Heart right ventricle (tissue), 16 donors: ENCODE results near the gene USP44. TPM values are rescaled to one million over a fixed set of nuclear protein-coding genes. Genes with fewer than 3 reads are reported as not detected.

Experiments used
- ATAC-seq, 8 donors: fragments of 200-7000 bp; cut with Tn5 transposase; one replicate each; pipeline ENCODE4 v1.9.1; 2020; ENCODE audit warnings: mild to moderate bottlenecking in 8 of 8, moderate library complexity in 8 of 8, moderate number of reproducible peaks in 1 of 8
- DNase-seq, 2 donors: peaks; one replicate each; pipeline ENCODE4 v3.0.0-alpha.2; 2020
- H3K27ac ChIP-seq, 10 donors: fragments of 200-600 bp; sonication (generic) in 2 of 10; one replicate each; pipeline versions ENCODE4 v1.5.0 to v1.8.0; 2020 to 2022; ENCODE audit warnings: mild to moderate bottlenecking in 3 of 10
- H3K27me3 ChIP-seq, 7 donors: fragments of 200-600 bp; one replicate each; pipeline ENCODE4 v1.8.0; 2021 to 2022; ENCODE audit warnings: mild to moderate bottlenecking in 2 of 7
- H3K36me3 ChIP-seq, 9 donors: fragments of 200-600 bp; sonication (generic) in 1 of 9; one replicate each; pipeline versions ENCODE4 v1.5.0 to v1.8.0; 2020 to 2022; ENCODE audit warnings: mild to moderate bottlenecking in 2 of 9
- H3K4me1 ChIP-seq, 9 donors: fragments of 200-600 bp; sonication (generic) in 1 of 9; one replicate each; pipeline versions ENCODE4 v1.5.0 to v1.8.0; 2020 to 2022; ENCODE audit warnings: mild to moderate bottlenecking in 4 of 9
- H3K4me3 ChIP-seq, 10 donors: fragments of 200-600 bp; sonication (generic) in 2 of 10; one replicate each; pipeline versions ENCODE4 v1.5.0 to v1.8.0; 2020 to 2022; ENCODE audit warnings: mild to moderate bottlenecking in 7 of 10, moderate library complexity in 2 of 10
- H3K9me3 ChIP-seq, 11 donors: fragments of 200-600 bp in 10 of 11; sonication (generic) in 2 of 11; one replicate each; pipeline versions ENCODE4 v1.5.0 to v1.8.0; 2013 to 2022; ENCODE audit warnings: mild to moderate bottlenecking in 2 of 11, control low read depth in 1 of 11, moderate library complexity in 1 of 11
- WGBS, 2 donors: extraction: QIAGEN DNeasy Blood & Tissue Kit; methylation state at CpG; one replicate each; pipeline ENCODE4 v1.1.7; 2013; ENCODE audit warnings: inconsistent platforms in 1 of 2; 5-methylcytosine and 5-hydroxymethylcytosine counted together
- intact Hi-C, 10 donors: fragments of 100-400 bp; cut with DNase I; formaldehyde crosslinking; loops; one replicate each; pipeline versions ENCODE4 v1.11.1 to v1.14.2; 2022
- polyA plus RNA-seq, 2 donors: library from polyadenylated mRNA; stranded (reverse); fragments of 200-250 nt; gene quantifications; one replicate each; pipeline ENCODE4 v1.2.3, GENCODE V29; 2013
- total RNA-seq, 10 donors: library from RNA; stranded (reverse); fragmentation: NEBNext Ultra II Directional in 3 of 10; extraction: Animal tissue kit (Norgen Biotek cat#: 25700) in 3 of 10; gene quantifications; one replicate each; pipeline versions ENCODE4 v1.2.1 to v1.2.4, GENCODE V29; 2021 to 2023
- TF ChIP-seq, protein P1 (sequence below), 9 donors: fragments of 200-600 bp; sonication (generic) in 2 of 9; IDR thresholded peaks; one replicate each; pipeline versions ENCODE4 v1.5.0 to v1.8.0; 2021 to 2022; ENCODE audit warnings: antibody characterized with exemption in 9 of 9, mild to moderate bottlenecking in 5 of 9, moderate library complexity in 1 of 9
- donor health status: Arrhythmogenic right ventricular cardiomyopathy.
- donor health status: ischemic (EF 13 %, LVEDD 7.1; RV severe dilation, severe dysfunction).
- donor health status: healthy with polysubstance abuse.
- donor health status: DM: no; HTN: yes; CAD: no.
- donor health status: DM: no; HTN: no; CAD: no.
- donor health status: ischemic (EF 25% LVEDD 6.9; RV normal size, moderate dysfunction).
- donor health status: ischemic (EF 25% LVEDD 5.7; RV mildly dilated, moderate dysfunction).
- donor health status: healthy.
- donor health status: DM: yes; HTN: yes; CAD: no.
- donor health status: Ischemic cardiomyopathy.
- donor health status: ischemic (EF 35%, LVEDD 5.7; RV mildly dilated, moderate dysfunction).
- donor health status: nonischemic (EF 11% LVEDD 7.7; RV severe dilation, severe dysfunction).
- donor health status: DM: yes; HTN: yes; CAD: no.
- donor health status: PGD.
- donor health status: ischemic (EF 29% LVEDD 5.4; RV normal size, mild dysfunction).
- donor health status: nonischemic (EF 23%, LVEDD 6.1; RV moderate dilation, normal function).

The USP44 gene
- total and polyA plus RNA-seq, 12 donors = 0.06 to 0.89 (median 0.31) TPM; not detected in 1

- DNase-seq (no peak), ATAC-seq (peak in 7 of 8 donors; percentile 61 to 91 (median 73))
- intact Hi-C loops = loop anchor here (1.0 to 10.0 kb wide), 8 partner anchors 230 to 420 kb away; partner anchors contain the start of gene HAL (in 3 of the 10)
- H3K27me3 ChIP-seq = no peaks in the 10 kb centered on the region
- no peaks in the 10 kb centered on the region for H3K36me3 ChIP-seq
- no peak overlapping the region for H3K27ac ChIP-seq
- TF ChIP-seq, protein P1, sequence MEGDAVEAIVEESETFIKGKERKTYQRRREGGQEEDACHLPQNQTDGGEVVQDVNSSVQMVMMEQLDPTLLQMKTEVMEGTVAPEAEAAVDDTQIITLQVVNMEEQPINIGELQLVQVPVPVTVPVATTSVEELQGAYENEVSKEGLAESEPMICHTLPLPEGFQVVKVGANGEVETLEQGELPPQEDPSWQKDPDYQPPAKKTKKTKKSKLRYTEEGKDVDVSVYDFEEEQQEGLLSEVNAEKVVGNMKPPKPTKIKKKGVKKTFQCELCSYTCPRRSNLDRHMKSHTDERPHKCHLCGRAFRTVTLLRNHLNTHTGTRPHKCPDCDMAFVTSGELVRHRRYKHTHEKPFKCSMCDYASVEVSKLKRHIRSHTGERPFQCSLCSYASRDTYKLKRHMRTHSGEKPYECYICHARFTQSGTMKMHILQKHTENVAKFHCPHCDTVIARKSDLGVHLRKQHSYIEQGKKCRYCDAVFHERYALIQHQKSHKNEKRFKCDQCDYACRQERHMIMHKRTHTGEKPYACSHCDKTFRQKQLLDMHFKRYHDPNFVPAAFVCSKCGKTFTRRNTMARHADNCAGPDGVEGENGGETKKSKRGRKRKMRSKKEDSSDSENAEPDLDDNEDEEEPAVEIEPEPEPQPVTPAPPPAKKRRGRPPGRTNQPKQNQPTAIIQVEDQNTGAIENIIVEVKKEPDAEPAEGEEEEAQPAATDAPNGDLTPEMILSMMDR (IDR thresholded peaks at IDR 0.05) = peak; percentile 36 to 79 (median 69)
- H3K4me1 ChIP-seq = peaks cover 0 to 5% (median 0%) of the 10 kb centered on the region in 9 donors
- no peak overlapping the region for H3K4me3 ChIP-seq
- no peaks in the 10 kb centered on the region for H3K9me3 ChIP-seq
- 48 to 50% methylated on average over 8 of the region's 8 CpGs for WGBS, 2 donors
These were observed 31.2 kb upstream of the USP44 start for GRCh38 chr12:95582230-95583058.

- H3K4me3 ChIP-seq = no peak overlapping the region
- peaks cover 0 to 16% (median 0%) of the 10 kb centered on the region in 7 donors for H3K27me3 ChIP-seq
- TF ChIP-seq, protein P1 (IDR thresholded peaks at IDR 0.05) = no peak
- no peak for DNase-seq
- H3K27ac ChIP-seq = no peak overlapping the region
- peaks cover 0 to 5% (median 0%) of the 10 kb centered on the region in 9 donors for H3K4me1 ChIP-seq
- ATAC-seq = no peak
- no peaks in the 10 kb centered on the region for H3K36me3 ChIP-seq
- H3K9me3 ChIP-seq = no peaks in the 10 kb centered on the region
- intact Hi-C loops = no loop called here
- 62 to 86% methylated on average over 1 of the region's 1 CpG for WGBS, 2 donors
These were observed 26.5 kb upstream of the USP44 start for GRCh38 chr12:95577820-95578219.

- Histone ChIP-seq H3K9me3 (no peaks in the 10 kb centered on the region), H3K27me3 (peaks cover 0 to 16% (median 0%) of the 10 kb centered on the region in 7 donors), H3K4me3 (no peak overlapping the region), H3K27ac (no peak overlapping the region), H3K36me3 (no peaks in the 10 kb centered on the region), H3K4me1 (peaks cover 0 to 5% (median 0%) of the 10 kb centered on the region in 9 donors)
- intact Hi-C loops = no loop called here
- peak in 2 of 8 donors; percentile 34 to 48 for ATAC-seq
- DNase-seq = no peak
- TF ChIP-seq, protein P1 (IDR thresholded peaks at IDR 0.05) = peak; percentile 36 to 76 (median 67)
These were observed 23.6 kb upstream of the USP44 start for GRCh38 chr12:95574799-95575452.

GRCh38 chr12:95573951-95574576 lies 22.8 kb upstream of the USP44 start:
- H3K36me3 ChIP-seq = no peaks in the 10 kb centered on the region
- H3K9me3 ChIP-seq = no peaks in the 10 kb centered on the region
- no peak overlapping the region for H3K4me3 ChIP-seq
- TF ChIP-seq, protein P1 (IDR thresholded peaks at IDR 0.05) = no peak
- intact Hi-C loops = no loop called here
- H3K27ac ChIP-seq = no peak overlapping the region
- 34 to 36% methylated on average over 10 of the region's 10 CpGs for WGBS, 2 donors
- no peak for DNase-seq
- peaks cover 0 to 16% (median 0%) of the 10 kb centered on the region in 7 donors for H3K27me3 ChIP-seq
- ATAC-seq = no peak
- H3K4me1 ChIP-seq = peaks cover 0 to 5% (median 0%) of the 10 kb centered on the region in 9 donors
